ENCODE data around the gene PPEF2.

The PPEF2 gene

GRCh38 chr4:75821966-75822365 is 80.3 kb downstream of the PPEF2 start:
- no peak; the same call in 2 of the 3 replicates for ATAC-seq
- TF ChIP-seq TCF4 (CRISPR knock-in tag; IDR thresholded peaks at IDR 0.05; ENCODE audit: borderline replicate concordance) = no peak
- TF ChIP-seq ISL1 (CRISPR knock-in tag; IDR thresholded peaks at IDR 0.05) = no peak
- no peak for TF ChIP-seq CREB5 (CRISPR knock-in tag; IDR thresholded peaks at IDR 0.05; ENCODE audit: low read depth)
- no peak for TF ChIP-seq BACH2 (CRISPR knock-in tag; IDR thresholded peaks at IDR 0.05; ENCODE audit: borderline replicate concordance)
- no peak for TF ChIP-seq ZNF70 (CRISPR knock-in tag; IDR thresholded peaks at IDR 0.05)
- TF ChIP-seq PATZ1 (CRISPR knock-in tag; IDR thresholded peaks at IDR 0.05; ENCODE audit: borderline replicate concordance) = no peak
- no peak for TF ChIP-seq CSDC2 (CRISPR knock-in tag; IDR thresholded peaks at IDR 0.05)
- TF ChIP-seq ZC3H10 (CRISPR knock-in tag; IDR thresholded peaks at IDR 0.05) = no peak
- no peak for TF ChIP-seq SNAI2 (CRISPR knock-in tag; IDR thresholded peaks at IDR 0.05)
- TF ChIP-seq RARB (CRISPR knock-in tag; IDR thresholded peaks at IDR 0.05) = no peak
- TF ChIP-seq ARNTL (CRISPR knock-in tag; IDR thresholded peaks at IDR 0.05; ENCODE audit: borderline replicate concordance, low read depth) = no peak

- TF ChIP-seq ZNF565 (CRISPR knock-in tag; conservative IDR thresholded peaks at IDR 0.05; ENCODE audit: low read depth) (no peak), ESRRG (CRISPR knock-in tag; IDR thresholded peaks at IDR 0.05) (no peak), ZC3H10 (CRISPR knock-in tag; IDR thresholded peaks at IDR 0.05) (no peak)
- ATAC-seq = no peak
These were observed 81.0 kb downstream of the PPEF2 start for GRCh38 chr4:75821216-75821615.

- no peak for ATAC-seq
These were observed 81.6 kb downstream of the PPEF2 start for GRCh38 chr4:75820676-75821075.

More at GRCh38 chr4:75820676-75821075, 81.6 kb downstream of the PPEF2 start:
- no peak for TF ChIP-seq TSHZ2 (CRISPR knock-in tag; IDR thresholded peaks at IDR 0.05)
- TF ChIP-seq PATZ1 (CRISPR knock-in tag; IDR thresholded peaks at IDR 0.05; ENCODE audit: borderline replicate concordance) = no peak
- TF ChIP-seq ZFP30 (CRISPR knock-in tag; IDR thresholded peaks at IDR 0.05) = no peak
- TF ChIP-seq ZNF565 (CRISPR knock-in tag; conservative IDR thresholded peaks at IDR 0.05; ENCODE audit: low read depth) = no peak
- TF ChIP-seq ARNTL (CRISPR knock-in tag; IDR thresholded peaks at IDR 0.05; ENCODE audit: borderline replicate concordance, low read depth) = no peak
- no peak for TF ChIP-seq SNAI2 (CRISPR knock-in tag; IDR thresholded peaks at IDR 0.05)
- no peak for TF ChIP-seq ZNF70 (CRISPR knock-in tag; IDR thresholded peaks at IDR 0.05)
- TF ChIP-seq PPARA (CRISPR knock-in tag; IDR thresholded peaks at IDR 0.05; ENCODE audit: borderline replicate concordance) = no peak

Data from SK-N-SH treated with all-trans-retinoic acid at 6 μM for 48 hours (cell line).